ENCODE results near the gene NLRC5. TPM values are rescaled to one million over a fixed set of nuclear protein-coding genes. Genes with fewer than 3 reads are reported as not detected.
A peak's percentile ranks its signal among the peaks of the same experiment; 100 is the strongest.

Gene NLRC5
- total RNA-seq, result 842 TPM
- 100 to 1,000 TPM in 1 of 4 donors, 10 to 100 TPM in 3; 75.3 to 112 (median 97.2) TPM for polyA plus RNA-seq

GRCh38 chr16:56988948-56989945 lies at the start of gene NLRC5:
NLRC5 (plus strand) TSS chr16:56989557; CDS start chr16:57020713, 31,156 bp downstream.
- Histone ChIP-seq H3K27ac (ENCODE audit: insufficient read depth, low read length, poor library complexity, severe bottlenecking) (peak within 1 kb of the TSS; percentile 88), H3K9me3 (ENCODE audit: control insufficient read depth in 2 of 2, low read length in 2 of 2) (no peaks in the 10 kb centered on the region), H3K4me1 (ENCODE audit: control insufficient read depth, insufficient read depth, low read length, poor library complexity, severe bottlenecking) (peaks cover 91% of the 10 kb centered on the region), H3K4me3 (ENCODE audit: low read depth, low read length) (peak within 1 kb of the TSS; percentile 100), H3K27me3 (ENCODE audit: control insufficient read depth, insufficient read depth, low read length) (no peaks in the 10 kb centered on the region), H3K36me3 (ENCODE audit: control insufficient read depth, insufficient read depth, low read length) (peaks cover 8% of the 10 kb centered on the region)
- H3K4me3 Mint-ChIP-seq, result peak within 1 kb of the TSS; percentile 99 to 100 (median 100)
- peak within 1 kb of the TSS; percentile 96 to 100 (median 98) for H3K27ac Mint-ChIP-seq
- no peaks in the 10 kb centered on the region for H3K27me3 Mint-ChIP-seq
- peaks cover 8 to 79% (median 63%) of the 10 kb centered on the region in 4 donors for H3K4me1 Mint-ChIP-seq
- H3K36me3 Mint-ChIP-seq, result peaks cover 41% of the 10 kb centered on the region
- ATAC-seq (ENCODE audit: low read depth in 2 of 2) (peak; percentile 89 to 90), DNase-seq (peak; percentile 85 to 96 (median 88))
- no peaks in the 10 kb centered on the region for H3K9me3 Mint-ChIP-seq

GRCh38 chr16:56939801-56940200 lies 49.6 kb upstream of the NLRC5 start:
- ATAC-seq (ENCODE audit: low read depth in 2 of 2) (peak in 1 of 2 donors; percentile 36), DNase-seq (no peak)
- Histone ChIP-seq H3K9me3 (ENCODE audit: control insufficient read depth in 2 of 2, low read length in 2 of 2) (no peaks in the 10 kb centered on the region), H3K4me1 (ENCODE audit: control insufficient read depth, insufficient read depth, low read length, poor library complexity, severe bottlenecking) (peaks cover 64% of the 10 kb centered on the region), H3K36me3 (ENCODE audit: control insufficient read depth, insufficient read depth, low read length) (peaks cover 97% of the 10 kb centered on the region), H3K4me3 (ENCODE audit: low read depth, low read length) (peak overlapping the region; percentile 70), H3K27me3 (ENCODE audit: control insufficient read depth, insufficient read depth, low read length) (no peaks in the 10 kb centered on the region), H3K27ac (ENCODE audit: insufficient read depth, low read length, poor library complexity, severe bottlenecking) (peak overlapping the region; percentile 85)
- Mint-ChIP-seq H3K4me1 (peaks cover 39 to 79% (median 60%) of the 10 kb centered on the region in 4 donors), H3K36me3 (peaks cover 67% of the 10 kb centered on the region), H3K27ac (peak overlapping the region; percentile 85 to 95 (median 93)), H3K27me3 (no peaks in the 10 kb centered on the region), H3K4me3 (peak overlapping the region in 2 of 4 donors; percentile 83 to 99), H3K9me3 (no peaks in the 10 kb centered on the region)

GRCh38 chr16:56941092-56941491 lies 48.3 kb upstream of the NLRC5 start:
- Mint-ChIP-seq H3K4me1 (peaks cover 33 to 71% (median 53%) of the 10 kb centered on the region in 4 donors), H3K4me3 (peak overlapping the region in 1 of 4 donors; percentile 30)
- peaks cover 51% of the 10 kb centered on the region for H3K4me1 ChIP-seq (ENCODE audit: control insufficient read depth, insufficient read depth, low read length, poor library complexity, severe bottlenecking)

GRCh38 chr16:56941856-56942331 lies 47.5 kb upstream of the NLRC5 start:
- Histone ChIP-seq H3K27me3 (ENCODE audit: control insufficient read depth, insufficient read depth, low read length) (no peaks in the 10 kb centered on the region), H3K27ac (ENCODE audit: insufficient read depth, low read length, poor library complexity, severe bottlenecking) (peak overlapping the region; percentile 34), H3K9me3 (ENCODE audit: control insufficient read depth in 2 of 2, low read length in 2 of 2) (no peaks in the 10 kb centered on the region), H3K4me3 (ENCODE audit: low read depth, low read length) (no peak overlapping the region), H3K36me3 (ENCODE audit: control insufficient read depth, insufficient read depth, low read length) (peaks cover 87% of the 10 kb centered on the region), H3K4me1 (ENCODE audit: control insufficient read depth, insufficient read depth, low read length, poor library complexity, severe bottlenecking) (peaks cover 44% of the 10 kb centered on the region)
- no peak for DNase-seq
- H3K4me3 Mint-ChIP-seq, result no peak overlapping the region
- no peaks in the 10 kb centered on the region for H3K27me3 Mint-ChIP-seq
- H3K36me3 Mint-ChIP-seq, result peaks cover 62% of the 10 kb centered on the region
- H3K4me1 Mint-ChIP-seq, result peaks cover 30 to 63% (median 46%) of the 10 kb centered on the region in 4 donors
- no peak for ATAC-seq (ENCODE audit: low read depth in 2 of 2)
- peak overlapping the region in 1 of 3 donors; percentile 5 for H3K27ac Mint-ChIP-seq
- H3K9me3 Mint-ChIP-seq, result no peaks in the 10 kb centered on the region

More at GRCh38 chr16:56941092-56941491, 48.3 kb upstream of the NLRC5 start:
- DNase-seq (no peak), ATAC-seq (ENCODE audit: low read depth in 2 of 2) (no peak)
- Mint-ChIP-seq H3K36me3 (peaks cover 60% of the 10 kb centered on the region), H3K27ac (peak overlapping the region in 2 of 3 donors; percentile 20 to 44), H3K9me3 (no peaks in the 10 kb centered on the region), H3K27me3 (no peaks in the 10 kb centered on the region)
- Histone ChIP-seq H3K9me3 (ENCODE audit: control insufficient read depth in 2 of 2, low read length in 2 of 2) (no peaks in the 10 kb centered on the region), H3K4me3 (ENCODE audit: low read depth, low read length) (peak overlapping the region; percentile 16), H3K27ac (ENCODE audit: insufficient read depth, low read length, poor library complexity, severe bottlenecking) (peak overlapping the region; percentile 34), H3K36me3 (ENCODE audit: control insufficient read depth, insufficient read depth, low read length) (peaks cover 92% of the 10 kb centered on the region), H3K27me3 (ENCODE audit: control insufficient read depth, insufficient read depth, low read length) (no peaks in the 10 kb centered on the region)

- Mint-ChIP-seq H3K4me1 (peaks cover 20 to 43% (median 31%) of the 10 kb centered on the region in 4 donors), H3K36me3 (peaks cover 46% of the 10 kb centered on the region), H3K4me3 (peak overlapping the region in 1 of 4 donors; percentile 75), H3K27ac (peak overlapping the region in 1 of 3 donors; percentile 82), H3K27me3 (no peaks in the 10 kb centered on the region), H3K9me3 (no peaks in the 10 kb centered on the region)
- DNase-seq (no peak), ATAC-seq (ENCODE audit: low read depth in 2 of 2) (no peak)
- Histone ChIP-seq H3K27ac (ENCODE audit: insufficient read depth, low read length, poor library complexity, severe bottlenecking) (peak overlapping the region; percentile 61), H3K4me1 (ENCODE audit: control insufficient read depth, insufficient read depth, low read length, poor library complexity, severe bottlenecking) (peaks cover 26% of the 10 kb centered on the region), H3K36me3 (ENCODE audit: control insufficient read depth, insufficient read depth, low read length) (peaks cover 69% of the 10 kb centered on the region), H3K4me3 (ENCODE audit: low read depth, low read length) (no peak overlapping the region), H3K9me3 (ENCODE audit: control insufficient read depth in 2 of 2, low read length in 2 of 2) (no peaks in the 10 kb centered on the region), H3K27me3 (ENCODE audit: control insufficient read depth, insufficient read depth, low read length) (no peaks in the 10 kb centered on the region)
Measured at GRCh38 chr16:56943761-56944375, 45.5 kb upstream of the NLRC5 start.

- peak overlapping the region; percentile 71 to 82 (median 76) for H3K27ac Mint-ChIP-seq
- Histone ChIP-seq H3K36me3 (ENCODE audit: control insufficient read depth, insufficient read depth, low read length) (peaks cover 57% of the 10 kb centered on the region), H3K4me1 (ENCODE audit: control insufficient read depth, insufficient read depth, low read length, poor library complexity, severe bottlenecking) (peaks cover 13% of the 10 kb centered on the region), H3K9me3 (ENCODE audit: control insufficient read depth in 2 of 2, low read length in 2 of 2) (no peaks in the 10 kb centered on the region), H3K27me3 (ENCODE audit: control insufficient read depth, insufficient read depth, low read length) (no peaks in the 10 kb centered on the region), H3K27ac (ENCODE audit: insufficient read depth, low read length, poor library complexity, severe bottlenecking) (peak overlapping the region; percentile 61), H3K4me3 (ENCODE audit: low read depth, low read length) (no peak overlapping the region)
- peaks cover 33% of the 10 kb centered on the region for H3K36me3 Mint-ChIP-seq
- DNase-seq, result peak in 1 of 3 donors; percentile 56
- peak overlapping the region in 1 of 4 donors; percentile 5 for H3K4me3 Mint-ChIP-seq
- ATAC-seq (ENCODE audit: low read depth in 2 of 2), result peak; percentile 44 to 53
- H3K4me1 Mint-ChIP-seq, result peaks cover 9 to 33% (median 22%) of the 10 kb centered on the region in 4 donors
- no peaks in the 10 kb centered on the region for H3K27me3 Mint-ChIP-seq
- H3K9me3 Mint-ChIP-seq, result no peaks in the 10 kb centered on the region
Measured at GRCh38 chr16:56944954-56945839, 44.2 kb upstream of the NLRC5 start.
